Measurements from ENCODE around the gene SIX2. TPM values are rescaled to one million over a fixed set of nuclear protein-coding genes. Genes with fewer than 3 reads are reported as not detected.

SIX2 gene
- total RNA-seq, 1 donor from 2014 or later: not detected

GRCh38 chr2:45002686-45003085 is 6.6 kb downstream of the SIX2 start:
- DNase-seq (ENCODE audit: low read depth in 2 of 2): no peak

DNA sequence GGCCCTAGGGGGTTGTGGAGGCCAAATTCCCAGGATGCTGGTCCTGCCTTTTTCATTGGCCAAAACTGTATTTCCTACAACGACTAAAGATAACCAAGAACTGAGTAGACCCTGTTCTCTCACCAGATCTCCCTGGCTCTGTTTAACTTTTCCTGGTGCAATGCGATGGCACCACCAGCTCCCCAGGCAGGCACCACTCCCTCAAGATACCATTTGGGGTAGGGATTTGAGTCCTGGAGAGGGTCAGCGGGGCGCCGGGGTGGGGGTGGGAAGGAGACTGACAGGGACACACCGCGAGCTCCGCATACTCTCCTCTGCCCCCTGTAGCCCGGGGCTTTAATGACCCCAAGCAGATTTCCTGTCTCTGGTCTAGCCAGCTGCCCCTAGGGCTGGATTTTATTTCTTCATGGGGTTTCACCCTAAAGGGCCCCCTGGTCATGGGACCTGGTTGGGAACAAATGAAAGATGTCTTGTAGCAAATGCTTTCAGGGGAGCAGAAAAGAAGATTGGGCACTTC is 7.3 kb downstream of the SIX2 start:
- no peak for DNase-seq (ENCODE audit: low read depth in 2 of 2)

- no peak for DNase-seq (ENCODE audit: low read depth in 2 of 2)
These were observed 8.1 kb downstream of the SIX2 start for GRCh38 chr2:45000921-45001868.

- no peak for DNase-seq (ENCODE audit: low read depth in 2 of 2)
These were observed 8.8 kb downstream of the SIX2 start for GRCh38 chr2:45000341-45000901.

- no peak for DNase-seq (ENCODE audit: low read depth in 2 of 2)
These were observed 9.7 kb downstream of the SIX2 start for GRCh38 chr2:44999540-44999939.

- no peak for DNase-seq (ENCODE audit: low read depth in 2 of 2)
These were observed 11.3 kb downstream of the SIX2 start for GRCh38 chr2:44997963-44998362.

DNA sequence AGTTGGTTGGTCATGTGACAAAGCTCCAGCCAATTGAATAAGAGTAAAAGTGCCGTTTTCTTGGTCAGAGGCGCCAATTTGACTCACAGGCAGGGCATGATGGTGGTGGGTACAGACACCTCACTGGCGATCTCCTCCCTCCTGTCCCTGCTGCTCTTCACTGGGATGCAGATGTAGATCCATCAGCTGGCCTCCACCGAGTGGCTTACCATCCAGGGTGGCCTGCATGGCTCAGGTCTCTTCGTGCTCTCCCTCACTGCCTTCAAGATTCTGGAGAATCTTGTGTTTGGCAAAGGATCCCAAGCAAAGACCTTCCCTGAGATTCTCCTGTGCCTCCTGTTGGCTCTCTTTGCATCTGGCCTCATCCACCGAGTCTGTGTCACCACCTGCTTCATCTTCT is 12.9 kb downstream of the SIX2 start:
- DNase-seq (ENCODE audit: low read depth in 2 of 2): no peak

DNA sequence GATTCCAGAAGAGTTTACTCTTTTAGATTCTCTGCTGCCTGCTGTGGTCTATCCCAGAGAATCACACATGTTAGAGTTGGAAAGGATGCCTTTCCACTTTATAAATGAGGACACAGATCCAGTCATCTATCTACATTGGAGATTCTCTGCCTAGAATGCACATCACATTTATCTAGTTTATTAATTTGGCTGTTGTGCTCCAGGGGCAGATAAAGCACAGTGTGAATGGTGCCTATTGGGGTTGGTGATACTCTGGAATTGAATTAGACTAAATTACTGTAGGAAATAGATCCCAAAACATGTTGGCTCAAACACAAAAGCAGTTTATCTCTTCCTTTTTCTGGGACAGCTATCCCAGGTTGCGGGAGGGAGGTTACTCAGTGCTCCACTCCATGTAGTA is 14.9 kb downstream of the SIX2 start:
- no peak for DNase-seq (ENCODE audit: low read depth in 2 of 2)

- DNase-seq (ENCODE audit: low read depth in 2 of 2): no peak
These were observed 20.1 kb downstream of the SIX2 start for GRCh38 chr2:44989176-44989575.

DNA sequence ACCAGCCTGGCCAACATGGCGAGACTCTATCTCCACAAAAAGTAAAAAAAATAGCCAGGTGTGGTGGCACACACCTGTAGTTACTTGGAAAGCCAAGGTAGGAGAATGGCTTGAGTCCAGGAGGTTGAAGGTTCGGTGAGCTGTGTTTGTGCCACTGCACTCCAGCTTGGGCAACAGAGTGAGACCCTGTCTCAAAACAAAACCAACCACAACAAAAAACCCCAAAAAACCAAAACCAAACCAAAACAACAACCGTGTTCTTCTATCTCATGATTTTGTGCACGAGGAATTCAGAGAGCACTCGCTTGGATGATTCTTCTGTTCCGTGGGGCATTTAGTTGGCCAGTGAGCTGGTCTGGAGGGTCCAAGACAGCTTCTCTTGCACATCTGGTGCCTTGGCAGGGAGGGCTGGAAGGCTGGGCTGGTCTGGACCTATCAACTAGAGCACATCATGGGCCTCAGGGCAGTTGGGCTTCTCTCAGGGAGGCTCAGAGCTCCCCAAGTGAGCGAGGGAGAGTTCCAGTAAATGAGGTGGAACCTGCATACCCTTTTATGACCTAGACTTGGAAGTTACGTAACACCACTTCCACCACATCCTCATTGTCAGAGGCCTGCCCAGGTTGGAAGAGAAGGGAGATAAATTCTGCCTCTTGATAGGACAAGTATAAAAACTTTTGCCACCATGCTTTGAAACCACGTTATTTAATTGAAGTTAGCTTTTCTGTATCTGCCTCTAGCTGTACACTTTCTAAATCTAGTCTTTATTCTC is 25.2 kb downstream of the SIX2 start:
- no peak for DNase-seq (ENCODE audit: low read depth in 2 of 2)

GRCh38 chr2:44981714-44982108 is 27.5 kb downstream of the SIX2 start:
- peak; percentile 49 to 67 for DNase-seq (ENCODE audit: low read depth in 2 of 2)

DNA sequence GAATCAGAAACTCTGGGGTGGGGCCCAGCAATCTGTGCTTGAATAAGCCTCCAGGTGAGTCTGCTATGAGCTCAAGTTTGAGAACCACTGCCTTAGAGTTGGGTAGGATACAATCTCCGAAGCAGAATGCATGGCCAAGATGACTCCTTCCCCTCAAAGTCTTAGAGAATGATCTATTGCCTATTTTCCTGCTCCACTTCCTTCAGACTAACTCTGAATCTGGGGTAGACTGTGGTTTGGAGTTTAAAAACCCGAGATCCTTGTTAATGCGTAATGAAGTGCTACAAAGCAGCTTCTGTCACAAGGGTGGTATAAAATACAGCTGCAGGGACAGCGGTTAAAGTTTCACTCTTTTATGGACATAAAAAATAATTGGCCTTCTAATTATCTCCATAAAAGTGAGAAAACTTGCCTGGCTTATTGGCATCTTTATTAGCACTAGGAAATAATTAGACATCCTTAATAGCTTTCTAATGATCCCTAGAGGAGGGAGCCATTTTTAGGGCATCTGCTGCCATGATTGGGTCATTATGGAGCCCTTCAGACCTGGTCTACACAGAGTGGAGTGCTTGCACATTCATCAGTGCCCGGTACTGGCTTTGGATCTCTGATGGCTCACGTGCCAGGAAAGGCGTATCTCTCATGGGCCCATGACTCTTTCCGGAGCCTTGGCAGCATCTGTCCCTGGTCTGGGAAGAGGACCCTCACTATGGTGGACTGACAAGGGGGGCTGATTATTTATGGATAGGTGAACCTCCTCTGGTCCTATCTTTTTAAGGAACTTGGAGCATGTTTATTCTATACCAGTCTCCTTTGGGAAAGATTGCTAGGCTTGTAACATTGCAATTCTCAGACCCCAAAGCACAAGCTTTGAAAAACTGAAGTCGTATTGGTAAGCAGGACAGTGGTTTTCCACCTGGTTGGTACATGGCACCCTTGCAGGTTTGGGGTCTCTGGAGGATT is 28.2 kb downstream of the SIX2 start:
- DNase-seq (ENCODE audit: low read depth in 2 of 2): no peak

- no peak for DNase-seq (ENCODE audit: low read depth in 2 of 2)
These were observed 29.7 kb downstream of the SIX2 start for GRCh38 chr2:44979581-44979980.

- no peak for DNase-seq (ENCODE audit: low read depth in 2 of 2)
These were observed 33.4 kb downstream of the SIX2 start for GRCh38 chr2:44975571-44976450.

GRCh38 chr2:44974064-44974715 is 35.1 kb downstream of the SIX2 start:
- peak in 1 of 2 donors; percentile 42 for DNase-seq (ENCODE audit: low read depth in 2 of 2)

DNA sequence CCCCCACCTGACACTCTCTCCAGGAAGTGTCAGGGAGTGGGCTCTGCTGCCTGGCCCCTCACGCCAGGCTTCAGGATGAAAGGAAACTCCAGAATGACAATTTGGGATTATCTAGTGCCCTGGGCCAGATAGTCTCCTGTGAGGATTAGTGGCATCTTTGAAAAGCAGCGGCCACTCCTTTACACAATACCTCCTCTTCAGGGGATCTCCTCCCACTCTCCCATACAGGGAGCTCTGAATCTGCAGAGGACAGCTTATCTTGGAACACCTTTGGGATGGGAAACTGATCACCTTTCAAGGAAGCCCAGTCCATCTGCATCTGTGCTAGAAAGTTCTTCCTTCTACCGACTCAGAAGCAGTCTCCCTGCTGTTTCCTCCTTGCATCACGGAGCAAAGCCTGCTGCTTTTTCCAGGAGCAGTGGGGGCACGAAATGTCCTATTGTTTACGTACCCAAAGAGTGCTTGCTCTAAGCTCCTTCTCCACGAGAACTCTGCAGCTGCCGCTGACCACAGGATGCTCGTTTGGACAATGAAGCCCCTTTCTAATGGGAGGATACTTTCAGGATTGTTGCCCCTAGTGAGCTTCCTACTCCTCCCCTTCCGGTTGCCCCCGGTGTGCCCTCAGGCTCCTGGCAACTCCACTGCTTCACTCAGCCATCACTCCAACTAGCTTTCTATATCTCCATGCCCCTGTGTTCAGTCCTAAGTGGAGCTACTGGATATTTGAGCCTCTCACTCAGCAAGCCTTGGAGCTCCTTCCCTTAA is 36.3 kb downstream of the SIX2 start:
- DNase-seq (ENCODE audit: low read depth in 2 of 2): no peak

GRCh38 chr2:44970846-44971450 is 38.3 kb downstream of the SIX2 start:
- no peak for DNase-seq (ENCODE audit: low read depth in 2 of 2)

GRCh38 chr2:44969936-44970335 is 39.3 kb downstream of the SIX2 start:
- no peak for DNase-seq (ENCODE audit: low read depth in 2 of 2)

Data from dermis microvascular lymphatic vessel endothelial cell (primary cell).